OCI-LY7 (cell line): ENCODE data around the gene MTHFSD. TPM values are rescaled to one million over a fixed set of nuclear protein-coding genes. Genes with fewer than 3 reads are reported as not detected.

Experiments used
- Bru-seq: library from RNA; stranded (reverse); fragments of 400-500 nt; gene quantifications from one replicate; lab custom pipeline; 2021; lab: Mats Ljungman, UMichigan
- BruChase-seq, 2 experiments: library from RNA; stranded (reverse); fragments of 400-500 nt; gene quantifications; one replicate each; lab custom pipeline; 2021; lab: Mats Ljungman, UMichigan
- BruUV-seq: library from RNA; stranded (reverse); fragments of 400-500 nt; replicated peaks from 2 replicates; lab custom pipeline; 2021; lab: Mats Ljungman, UMichigan
- CTCF ChIA-PET: fragments of 300-600 bp; sonication (Branson Sonifier 250); formaldehyde crosslinking; loops from one replicate; lab custom pipeline; 2022; ENCODE audit warnings: antibody characterized with exemption; ENCODE audit not compliant: unreplicated experiment; lab: Charles Lee
- POLR2A ChIA-PET: fragments of 300-600 bp; sonication (Branson Sonifier 250); formaldehyde crosslinking; loops from one replicate; lab custom pipeline; 2022; ENCODE audit warnings: antibody characterized with exemption; lab: Charles Lee
- DNase-seq: peaks from one replicate; pipeline ENCODE4 v3.0.0-alpha.2; 2015; ENCODE audit warnings: low spot score
- H2AFZ ChIP-seq: fragments of 200-600 bp; sonication (generic), shearing (Covaris generic); 2 replicates; pipeline ENCODE4 v1.6.1; 2014; ENCODE audit warnings: mild to moderate bottlenecking, antibody characterized with exemption, low read length, moderate library complexity
- H3K27ac ChIP-seq: fragments of 200-600 bp; sonication (generic); 2 replicates; pipeline ENCODE4 v1.5.1; 2014; ENCODE audit warnings: mixed run types, low read depth, mild to moderate bottlenecking, moderate library complexity, low read length, inconsistent platforms; ENCODE audit not compliant: poor library complexity, severe bottlenecking
- H3K36me3 ChIP-seq: fragments of 200-600 bp; sonication (generic); 2 replicates; pipeline ENCODE4 v1.6.1; 2014; ENCODE audit warnings: mild to moderate bottlenecking, antibody characterized with exemption, low read length, moderate library complexity, mixed read lengths; ENCODE audit not compliant: insufficient read depth
- H3K4me1 ChIP-seq: fragments of 200-600 bp; sonication (generic); 2 replicates; pipeline ENCODE4 v1.5.1; 2014; ENCODE audit warnings: mild to moderate bottlenecking, low read length; ENCODE audit not compliant: insufficient read depth, poor library complexity, severe bottlenecking
- H3K4me2 ChIP-seq: fragments of 200-600 bp; sonication (generic); 2 replicates; pipeline ENCODE4 v1.6.1; 2014; ENCODE audit warnings: mild to moderate bottlenecking, low read length
- H3K4me3 ChIP-seq: fragments of 200-600 bp; sonication (generic); 2 replicates; pipeline ENCODE4 v1.5.1; 2014; ENCODE audit warnings: mild to moderate bottlenecking, low read depth, low read length; ENCODE audit not compliant: poor library complexity, severe bottlenecking
- H3K79me2 ChIP-seq: fragments of 200-600 bp; sonication (generic); 2 replicates; pipeline ENCODE4 v1.6.1; 2016; ENCODE audit warnings: low read depth, mild to moderate bottlenecking, low read length, moderate library complexity, mixed read lengths; ENCODE audit not compliant: insufficient read depth
- H3K9me2 ChIP-seq: fragments of 200-600 bp; sonication (generic); 2 replicates; pipeline ENCODE4 v1.6.1; 2016; ENCODE audit warnings: mild to moderate bottlenecking, low read length, mixed read lengths; ENCODE audit not compliant: insufficient read depth
- H3K9me3 ChIP-seq: fragments of 200-600 bp; sonication (generic); 2 replicates; pipeline ENCODE4 v1.6.1; 2014; ENCODE audit warnings: mild to moderate bottlenecking, mixed run types, low read length, mixed read lengths
- H4K20me1 ChIP-seq: fragments of 200-600 bp; sonication (generic); 2 replicates; pipeline ENCODE4 v1.6.1; 2014; ENCODE audit warnings: mild to moderate bottlenecking, antibody characterized with exemption, low read length, moderate library complexity, mixed read lengths; ENCODE audit not compliant: insufficient read depth
- EZH2phosphoT487 ChIP-seq: fragments of 200-600 bp; sonication (generic); IDR thresholded peaks from 2 replicates; pipeline ENCODE4 v1.6.1; 2018; ENCODE audit warnings: low read depth, borderline replicate concordance, mild to moderate bottlenecking, mixed run types, antibody characterized with exemption, low read length, moderate library complexity, mixed read lengths
- intact Hi-C: fragments of 100-400 bp; cut with micrococcal nuclease; formaldehyde crosslinking; loops from one replicate; pipeline ENCODE4 v1.10.0; 2022; ENCODE audit not compliant: unreplicated experiment
- long read RNA-seq: library from polyadenylated mRNA; stranded (forward); transcript quantifications from one replicate; pipeline ENCODE4 v2.0.0, GENCODE V29; 2022
- total RNA-seq, 2 experiments: library from RNA; depleted of rRNA in 1 of 2; stranded (reverse); fragments of >200 nt in 1 of 2; shearing (Covaris generic) in 1 of 2; gene quantifications; 2 replicates each; pipeline ENCODE4 v1.2.3, GENCODE V29; 2014 to 2022
- TF ChIP-seq, protein P1 (sequence below): fragments of 200-600 bp; sonication (generic); conservative IDR thresholded peaks from 2 replicates; pipeline ENCODE4 v1.5.1; 2014; ENCODE audit warnings: mild to moderate bottlenecking, antibody characterized with exemption, low read length, moderate library complexity, mixed read lengths

Gene MTHFSD, protein sequence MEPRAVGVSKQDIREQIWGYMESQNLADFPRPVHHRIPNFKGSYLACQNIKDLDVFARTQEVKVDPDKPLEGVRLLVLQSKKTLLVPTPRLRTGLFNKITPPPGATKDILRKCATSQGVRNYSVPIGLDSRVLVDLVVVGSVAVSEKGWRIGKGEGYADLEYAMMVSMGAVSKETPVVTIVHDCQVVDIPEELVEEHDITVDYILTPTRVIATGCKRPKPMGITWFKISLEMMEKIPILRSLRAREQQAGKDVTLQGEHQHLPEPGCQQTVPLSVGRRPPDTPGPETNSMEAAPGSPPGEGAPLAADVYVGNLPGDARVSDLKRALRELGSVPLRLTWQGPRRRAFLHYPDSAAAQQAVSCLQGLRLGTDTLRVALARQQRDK
- total RNA-seq (2014; rRNA removed; shearing (Covaris generic)), result 12.2 and 15.0 TPM in 2 replicates
- 26.0 and 33.5 TPM in 2 replicates for total RNA-seq (2022)
- Bru-seq, nascent RNA, result percentile 59 among the genes with signal in this experiment
- percentile 46 among the genes with signal in this experiment for BruChase-seq, experiment 1, labeled RNA remaining after a 6-hour chase
- BruChase-seq, experiment 2, labeled RNA remaining after a 2-hour chase, result percentile 56 among the genes with signal in this experiment
- long read RNA-seq, transcript MTHFSD-219 (1 exons, 3,623 nt), result minor isoform, 5 of 40 reads
- long read RNA-seq, transcript MTHFSD-203 (8 exons, 1,207 nt), result minor isoform, 5 of 40 reads
- long read RNA-seq, transcript MTHFSD-220 (8 exons, 1,207 nt), result major isoform, 7 of 40 reads
- long read RNA-seq, partial matches to known transcripts, result 2 of 40 reads
- long read RNA-seq, other reads (novel, unspliced or antisense), result 12 of 40 reads

DNA sequence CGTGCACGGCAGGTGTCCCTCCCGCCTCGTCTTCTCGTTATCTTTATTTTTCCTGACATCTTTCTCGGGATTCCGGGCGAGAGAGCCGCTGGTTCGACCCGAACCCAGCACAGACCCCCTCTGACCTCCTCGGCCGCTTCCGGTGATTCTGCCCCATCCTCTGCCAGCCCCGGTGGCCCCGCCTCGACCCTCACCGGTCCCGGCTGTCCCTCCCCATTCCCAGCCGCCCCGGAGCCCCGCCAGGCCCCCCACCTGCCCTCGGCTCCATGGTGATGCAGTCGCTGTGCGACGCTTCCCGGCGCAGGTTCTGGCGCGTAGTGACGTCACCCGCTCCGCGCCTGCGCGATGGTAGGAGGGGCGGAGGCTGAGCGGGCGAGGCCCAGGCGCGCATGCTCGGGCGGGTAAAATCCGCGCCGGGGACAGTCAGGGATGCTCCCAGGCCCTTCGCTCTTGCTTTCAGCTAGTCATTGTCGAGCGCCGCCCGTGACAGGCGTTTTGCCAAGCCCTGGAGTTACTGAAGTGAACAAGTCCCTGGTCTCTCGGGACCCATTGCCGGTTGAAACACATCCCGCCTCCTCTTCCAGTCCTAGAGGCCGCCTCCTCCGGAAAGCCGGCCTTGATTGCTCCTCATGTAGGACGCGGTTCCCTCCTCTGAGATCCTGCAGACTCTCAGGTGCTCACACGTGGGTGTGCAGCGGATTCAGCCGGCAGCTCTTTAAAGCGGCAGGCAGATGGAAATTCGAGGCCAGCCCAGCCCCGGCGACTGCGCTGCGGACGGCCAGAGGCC lies at the start of gene MTHFSD:
Gene MTHFSD (minus strand): TSS at position 319 of the 787 bp plus-strand sequence. CDS start 51 bp downstream, at position 268.
- Histone ChIP-seq H3K27ac (peak within 1 kb of the TSS; percentile 38), H3K4me2 (peak within 1 kb of the TSS; percentile 92), H3K79me2 (peaks cover 7% of the 10 kb centered on the region; the same call in 1 of the 2 replicates), H3K36me3 (peaks cover 9% of the 10 kb centered on the region; the same call in 1 of the 2 replicates), H2AFZ (peak within 1 kb of the TSS; percentile 83), H3K9me2 (no peaks in the 10 kb centered on the region), H3K9me3 (no peaks in the 10 kb centered on the region), H4K20me1 (no peaks in the 10 kb centered on the region), H3K4me3 (peak within 1 kb of the TSS; percentile 78), H3K4me1 (peaks cover 9% of the 10 kb centered on the region)
- POLR2A ChIA-PET, result interaction anchor here (0.7 kb wide), 1 partner anchor 1534 kb away, joined by 4 read pairs; no protein-coding TSS in a partner anchor
- intact Hi-C loops, result no loop called here
- TF ChIP-seq, protein P1, sequence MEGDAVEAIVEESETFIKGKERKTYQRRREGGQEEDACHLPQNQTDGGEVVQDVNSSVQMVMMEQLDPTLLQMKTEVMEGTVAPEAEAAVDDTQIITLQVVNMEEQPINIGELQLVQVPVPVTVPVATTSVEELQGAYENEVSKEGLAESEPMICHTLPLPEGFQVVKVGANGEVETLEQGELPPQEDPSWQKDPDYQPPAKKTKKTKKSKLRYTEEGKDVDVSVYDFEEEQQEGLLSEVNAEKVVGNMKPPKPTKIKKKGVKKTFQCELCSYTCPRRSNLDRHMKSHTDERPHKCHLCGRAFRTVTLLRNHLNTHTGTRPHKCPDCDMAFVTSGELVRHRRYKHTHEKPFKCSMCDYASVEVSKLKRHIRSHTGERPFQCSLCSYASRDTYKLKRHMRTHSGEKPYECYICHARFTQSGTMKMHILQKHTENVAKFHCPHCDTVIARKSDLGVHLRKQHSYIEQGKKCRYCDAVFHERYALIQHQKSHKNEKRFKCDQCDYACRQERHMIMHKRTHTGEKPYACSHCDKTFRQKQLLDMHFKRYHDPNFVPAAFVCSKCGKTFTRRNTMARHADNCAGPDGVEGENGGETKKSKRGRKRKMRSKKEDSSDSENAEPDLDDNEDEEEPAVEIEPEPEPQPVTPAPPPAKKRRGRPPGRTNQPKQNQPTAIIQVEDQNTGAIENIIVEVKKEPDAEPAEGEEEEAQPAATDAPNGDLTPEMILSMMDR, result no peak
- no peak for TF ChIP-seq EZH2phosphoT487
- CTCF ChIA-PET, result no interaction called here
- no TSS peak for BruUV-seq
- peak; percentile 92 for DNase-seq

DNA sequence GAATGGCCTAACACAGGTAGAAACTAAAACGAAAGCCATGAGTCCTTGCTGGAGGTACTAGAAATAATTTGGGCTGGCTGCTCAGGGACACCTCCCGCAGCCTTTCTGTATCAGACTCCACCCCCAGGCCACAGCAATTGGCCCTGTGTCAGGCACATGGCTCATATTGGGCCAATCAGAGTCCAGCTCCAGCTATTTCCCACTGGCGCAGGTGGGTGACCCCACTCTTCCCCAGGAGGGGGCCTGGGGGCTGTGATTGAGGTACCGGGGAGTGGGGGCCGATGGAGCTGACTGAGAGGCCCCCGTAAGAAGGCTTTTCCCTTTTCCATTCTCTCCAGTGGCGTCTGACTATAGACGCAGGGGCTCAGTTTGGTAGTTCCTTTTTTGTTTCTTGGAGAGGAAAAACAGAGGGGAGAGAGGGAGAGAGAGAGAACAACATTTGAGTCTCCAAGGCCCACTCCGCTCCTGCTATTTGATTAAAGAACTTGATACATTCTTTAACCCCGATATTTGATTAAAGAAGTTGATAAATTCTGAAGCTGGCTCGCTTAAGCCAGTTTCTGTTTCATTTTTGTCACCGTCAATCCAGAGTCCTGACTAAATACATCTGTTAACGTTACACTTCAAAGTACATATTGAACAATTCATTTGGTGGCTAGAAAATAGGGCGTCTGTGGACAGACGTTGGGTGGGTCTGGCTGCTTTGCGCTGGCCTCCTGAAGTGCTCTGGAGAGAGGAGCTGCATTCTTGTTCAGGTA lies 49.6 kb upstream of the MTHFSD start:
- Histone ChIP-seq H4K20me1 (no peaks in the 10 kb centered on the region), H2AFZ (peak overlapping the region; percentile 69; the same call in 1 of the 2 replicates), H3K4me2 (peak overlapping the region; percentile 54), H3K36me3 (no peaks in the 10 kb centered on the region), H3K27ac (no peak overlapping the region), H3K9me2 (no peaks in the 10 kb centered on the region), H3K9me3 (no peaks in the 10 kb centered on the region), H3K79me2 (no peaks in the 10 kb centered on the region), H3K4me1 (no peaks in the 10 kb centered on the region), H3K4me3 (peak overlapping the region; percentile 58)
- CTCF ChIA-PET, result no interaction called here
- no peak for TF ChIP-seq EZH2phosphoT487
- TF ChIP-seq, protein P1, result no peak
- no TSS peak for BruUV-seq
- POLR2A ChIA-PET, result no interaction called here
- DNase-seq, result peak; percentile 45
- intact Hi-C loops, result no loop called here
